ENCODE measurements around the gene SLC9A4.

SLC9A4 gene

GRCh38 chr2:102453501-102453900 lies 19.5 kb upstream of the SLC9A4 start:
- DNase-seq (ENCODE audit: insufficient read length, low spot score): no peak
- no peak for FAIRE-seq

- no peak for DNase-seq (ENCODE audit: insufficient read length, low spot score)
- no peak for FAIRE-seq
These were observed 17.9 kb upstream of the SLC9A4 start for GRCh38 chr2:102455061-102455670.

GRCh38 chr2:102460467-102460866 lies 12.6 kb upstream of the SLC9A4 start:
- no peak for DNase-seq (ENCODE audit: insufficient read length, low spot score)
- FAIRE-seq: no peak

GRCh38 chr2:102461188-102461587 lies 11.8 kb upstream of the SLC9A4 start:
- no peak for FAIRE-seq
- no peak for DNase-seq (ENCODE audit: insufficient read length, low spot score)

- FAIRE-seq (no peak), DNase-seq (ENCODE audit: insufficient read length, low spot score) (no peak)
These were observed 9.9 kb upstream of the SLC9A4 start for GRCh38 chr2:102463160-102463559.

GRCh38 chr2:102470168-102470567 lies 2.9 kb upstream of the SLC9A4 start:
- no peak for DNase-seq (ENCODE audit: insufficient read length, low spot score)
- no peak for FAIRE-seq

- DNase-seq (ENCODE audit: insufficient read length, low spot score): no peak
- no peak for FAIRE-seq
These were observed 605 bp downstream of the SLC9A4 start for GRCh38 chr2:102473631-102474030.

- no peak for DNase-seq (ENCODE audit: insufficient read length, low spot score)
- FAIRE-seq: no peak
These were observed 1.8 kb downstream of the SLC9A4 start for GRCh38 chr2:102474785-102475184.

GRCh38 chr2:102478686-102479470 lies 5.9 kb downstream of the SLC9A4 start:
- DNase-seq (ENCODE audit: insufficient read length, low spot score): no peak
- FAIRE-seq: no peak

- DNase-seq (ENCODE audit: insufficient read length, low spot score): no peak
- no peak for FAIRE-seq
These were observed 7.5 kb downstream of the SLC9A4 start for GRCh38 chr2:102480285-102481195.

GRCh38 chr2:102481931-102482330 lies 8.9 kb downstream of the SLC9A4 start:
- no peak for DNase-seq (ENCODE audit: insufficient read length, low spot score)
- no peak for FAIRE-seq

GRCh38 chr2:102483086-102483485 lies 10.1 kb downstream of the SLC9A4 start:
- FAIRE-seq: no peak

GRCh38 chr2:102484310-102485061 lies 11.5 kb downstream of the SLC9A4 start:
- FAIRE-seq: no peak
- DNase-seq (ENCODE audit: insufficient read length, low spot score): no peak

More at GRCh38 chr2:102483086-102483485, 10.1 kb downstream of the SLC9A4 start:
- no peak for DNase-seq (ENCODE audit: insufficient read length, low spot score)

- FAIRE-seq (no peak), DNase-seq (ENCODE audit: insufficient read length, low spot score) (no peak)
These were observed 12.2 kb downstream of the SLC9A4 start for GRCh38 chr2:102485147-102485785.

GRCh38 chr2:102486941-102487702 lies 14.1 kb downstream of the SLC9A4 start:
- no peak for DNase-seq (ENCODE audit: insufficient read length, low spot score)
- no peak for FAIRE-seq

GRCh38 chr2:102487761-102488462 lies 14.9 kb downstream of the SLC9A4 start:
- FAIRE-seq: no peak
- DNase-seq (ENCODE audit: insufficient read length, low spot score): peak; percentile 24

GRCh38 chr2:102489646-102490045 lies 16.6 kb downstream of the SLC9A4 start:
- DNase-seq (ENCODE audit: insufficient read length, low spot score) (no peak), FAIRE-seq (no peak)

GRCh38 chr2:102492006-102492405 lies 19.0 kb downstream of the SLC9A4 start:
- no peak for DNase-seq (ENCODE audit: insufficient read length, low spot score)
- FAIRE-seq: no peak

GRCh38 chr2:102494570-102494969 lies 21.5 kb downstream of the SLC9A4 start:
- DNase-seq (ENCODE audit: insufficient read length, low spot score) (no peak), FAIRE-seq (no peak)

Measured in HTR-8/SVneo (cell line).